ENCODE measurements around the gene SIM1. TPM values are rescaled to one million over a fixed set of nuclear protein-coding genes. Genes with fewer than 3 reads are reported as not detected.
"Not testable (repeated sequence)": the region's sequence is repeated elsewhere in the genome, so short reads cannot be mapped to it uniquely, and the experiment has no call there.

Gene SIM1
- polyA plus RNA-seq, 4 donors: 0.31 to 25.4 (median 24.3) TPM

GRCh38 chr6:100366419-100366818 is 98.3 kb downstream of the SIM1 start:
- no peak for DNase-seq (ENCODE audit: low read depth in 4 of 4, low spot score in 3 of 4)

GRCh38 chr6:100363651-100364050 is 101.1 kb downstream of the SIM1 start:
- no peak for DNase-seq (ENCODE audit: low read depth in 4 of 4, low spot score in 3 of 4)

GRCh38 chr6:100354736-100355641 is 109.7 kb downstream of the SIM1 start:
- DNase-seq (ENCODE audit: low read depth in 4 of 4, low spot score in 3 of 4): not testable (repeated sequence)

GRCh38 chr6:100353276-100354015 is 111.3 kb downstream of the SIM1 start:
- DNase-seq (ENCODE audit: low read depth in 4 of 4, low spot score in 3 of 4): no peak

- no peak for DNase-seq (ENCODE audit: low read depth in 4 of 4, low spot score in 3 of 4)
These were observed 114.6 kb downstream of the SIM1 start for GRCh38 chr6:100350139-100350538.

- no peak for DNase-seq (ENCODE audit: low read depth in 4 of 4, low spot score in 3 of 4)
These were observed 115.4 kb downstream of the SIM1 start for GRCh38 chr6:100349366-100349765.

GRCh38 chr6:100347901-100348550 is 116.7 kb downstream of the SIM1 start:
- DNase-seq (ENCODE audit: low read depth in 4 of 4, low spot score in 3 of 4): no peak

GRCh38 chr6:100346828-100347227 is 117.9 kb downstream of the SIM1 start:
- no peak for DNase-seq (ENCODE audit: low read depth in 4 of 4, low spot score in 3 of 4)

GRCh38 chr6:100346203-100346602 is 118.5 kb downstream of the SIM1 start:
- no peak for DNase-seq (ENCODE audit: low read depth in 4 of 4, low spot score in 3 of 4)

GRCh38 chr6:100344761-100345160 is 120.0 kb downstream of the SIM1 start:
- DNase-seq (ENCODE audit: low read depth in 4 of 4, low spot score in 3 of 4): no peak

- DNase-seq (ENCODE audit: low read depth in 4 of 4, low spot score in 3 of 4): no peak
These were observed 120.4 kb downstream of the SIM1 start for GRCh38 chr6:100344321-100344720.

- DNase-seq (ENCODE audit: low read depth in 4 of 4, low spot score in 3 of 4): no peak
These were observed 121.2 kb downstream of the SIM1 start for GRCh38 chr6:100343316-100344077.

GRCh38 chr6:100342830-100343229 is 121.9 kb downstream of the SIM1 start:
- DNase-seq (ENCODE audit: low read depth in 4 of 4, low spot score in 3 of 4): no peak

- no peak for DNase-seq (ENCODE audit: low read depth in 4 of 4, low spot score in 3 of 4)
These were observed 125.0 kb downstream of the SIM1 start for GRCh38 chr6:100339574-100340255.

- DNase-seq (ENCODE audit: low read depth in 4 of 4, low spot score in 3 of 4): no peak
These were observed 126.6 kb downstream of the SIM1 start for GRCh38 chr6:100338090-100338489.

- DNase-seq (ENCODE audit: low read depth in 4 of 4, low spot score in 3 of 4): no peak
These were observed 127.8 kb downstream of the SIM1 start for GRCh38 chr6:100336876-100337275.

- DNase-seq (ENCODE audit: low read depth in 4 of 4, low spot score in 3 of 4): no peak
These were observed 128.7 kb downstream of the SIM1 start for GRCh38 chr6:100335991-100336390.

Data from left renal pelvis (tissue), 4 donors.